Mammary epithelial cell (primary cell): Measurements from ENCODE around the gene KLHL5.

Experiments used
- EZH2 ChIP-seq: IDR thresholded peaks from 2 replicates; pipeline ENCODE4 v1.6.1; 2012; ENCODE audit warnings: low read length, inconsistent platforms, borderline replicate concordance
- TF ChIP-seq, protein P1 (sequence below), 2 donors: IDR thresholded peaks in 1 of 2; conservative IDR thresholded peaks in 1 of 2; 2 replicates each; pipeline ENCODE4 v1.5.1; 2011 to 2012; ENCODE audit warnings: inconsistent platforms in 2 of 2, low read length in 2 of 2, mild to moderate bottlenecking in 2 of 2, control low read depth in 1 of 2, low read depth in 1 of 2; ENCODE audit not compliant: insufficient read depth in 1 of 2; ENCODE audit errors: extremely low read depth in 1 of 2

DNA sequence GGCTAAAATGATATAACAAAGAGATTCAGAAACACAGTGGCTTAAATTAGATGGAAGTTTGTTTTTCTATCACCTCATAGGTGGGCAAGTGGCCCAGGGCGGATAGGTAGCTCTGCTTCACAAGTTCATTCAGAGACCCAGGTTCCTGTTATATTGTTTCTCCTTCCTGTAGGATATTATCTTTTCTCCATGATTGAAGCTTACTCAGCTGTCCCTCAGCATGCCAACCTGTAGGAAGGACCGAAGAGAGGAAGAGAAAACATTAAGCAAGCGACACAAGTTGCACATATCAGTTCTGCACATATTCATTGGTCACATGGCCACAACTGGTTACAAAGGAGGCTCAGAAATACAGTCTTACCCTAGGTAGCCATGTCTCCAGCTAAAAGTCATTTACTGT is 6.9 kb downstream of the KLHL5 start:
- TF ChIP-seq, protein P1, sequence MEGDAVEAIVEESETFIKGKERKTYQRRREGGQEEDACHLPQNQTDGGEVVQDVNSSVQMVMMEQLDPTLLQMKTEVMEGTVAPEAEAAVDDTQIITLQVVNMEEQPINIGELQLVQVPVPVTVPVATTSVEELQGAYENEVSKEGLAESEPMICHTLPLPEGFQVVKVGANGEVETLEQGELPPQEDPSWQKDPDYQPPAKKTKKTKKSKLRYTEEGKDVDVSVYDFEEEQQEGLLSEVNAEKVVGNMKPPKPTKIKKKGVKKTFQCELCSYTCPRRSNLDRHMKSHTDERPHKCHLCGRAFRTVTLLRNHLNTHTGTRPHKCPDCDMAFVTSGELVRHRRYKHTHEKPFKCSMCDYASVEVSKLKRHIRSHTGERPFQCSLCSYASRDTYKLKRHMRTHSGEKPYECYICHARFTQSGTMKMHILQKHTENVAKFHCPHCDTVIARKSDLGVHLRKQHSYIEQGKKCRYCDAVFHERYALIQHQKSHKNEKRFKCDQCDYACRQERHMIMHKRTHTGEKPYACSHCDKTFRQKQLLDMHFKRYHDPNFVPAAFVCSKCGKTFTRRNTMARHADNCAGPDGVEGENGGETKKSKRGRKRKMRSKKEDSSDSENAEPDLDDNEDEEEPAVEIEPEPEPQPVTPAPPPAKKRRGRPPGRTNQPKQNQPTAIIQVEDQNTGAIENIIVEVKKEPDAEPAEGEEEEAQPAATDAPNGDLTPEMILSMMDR (conservative IDR thresholded peaks at IDR 0.05 in 1 of 2, IDR thresholded peaks at IDR 0.05 in 1 of 2; ENCODE audit: extremely low read depth in 1 of 2, insufficient read depth in 1 of 2, low read depth in 1 of 2, low read length in 2 of 2): no peak
- TF ChIP-seq EZH2: no peak
